MM.1S (cell line): ENCODE measurements around the gene FBXO22.
"Not testable (repeated sequence)": the region's sequence is repeated elsewhere in the genome, so short reads cannot be mapped to it uniquely, and the experiment has no call there.

Experiments used
- DNase-seq: peaks from one replicate; pipeline ENCODE4 v3.0.0-alpha.2; 2015
- H2AFZ ChIP-seq: fragments of 300-600 bp; sonication (generic); 2 replicates; pipeline ENCODE4 v1.6.0; 2016; ENCODE audit warnings: antibody characterized with exemption, low read length
- H3F3A ChIP-seq: fragments of 300-600 bp; sonication (generic); 2 replicates; pipeline ENCODE4 v1.6.1; 2016; ENCODE audit warnings: mild to moderate bottlenecking, antibody characterized with exemption, low read length, moderate library complexity, mixed read lengths; ENCODE audit not compliant: insufficient read depth
- H3K27ac ChIP-seq: fragments of 300-600 bp; sonication (generic); 2 replicates; pipeline ENCODE4 v1.5.1; 2016; ENCODE audit warnings: mild to moderate bottlenecking, low read length
- H3K27me3 ChIP-seq: fragments of 300-600 bp; sonication (generic); replicated peaks from 2 replicates; pipeline ENCODE4 v1.6.0; 2016; ENCODE audit warnings: low read length; ENCODE audit not compliant: insufficient read depth
- H3K36me3 ChIP-seq: fragments of 300-600 bp; sonication (generic); replicated peaks from 2 replicates; pipeline ENCODE4 v1.6.1; 2016; ENCODE audit warnings: mild to moderate bottlenecking, low read length, mixed read lengths; ENCODE audit not compliant: insufficient read depth
- H3K4me1 ChIP-seq: fragments of 300-600 bp; sonication (generic); 2 replicates; pipeline ENCODE4 v1.6.1; 2016; ENCODE audit warnings: low read length, mixed read lengths
- H3K4me2 ChIP-seq: fragments of 300-600 bp; sonication (generic); 2 replicates; pipeline ENCODE4 v1.6.0; 2016; ENCODE audit warnings: low read depth, low read length
- H3K4me3 ChIP-seq: fragments of 300-600 bp; sonication (generic); 2 replicates; pipeline ENCODE4 v1.5.1; 2016; ENCODE audit warnings: low read length, mixed read lengths
- H3K79me2 ChIP-seq: fragments of 300-600 bp; sonication (generic); 2 replicates; pipeline ENCODE4 v1.6.1; 2016; ENCODE audit warnings: mixed run types, low read length, mixed read lengths
- H3K9ac ChIP-seq: fragments of 300-600 bp; sonication (generic); 2 replicates; pipeline ENCODE4 v1.6.1; 2016; ENCODE audit warnings: low read length, mixed read lengths
- H3K9me2 ChIP-seq: fragments of 300-600 bp; sonication (generic); replicated peaks from 2 replicates; pipeline ENCODE4 v1.6.1; 2016; ENCODE audit warnings: mild to moderate bottlenecking, low read length, mixed read lengths; ENCODE audit not compliant: insufficient read depth
- H3K9me3 ChIP-seq: fragments of 300-600 bp; sonication (generic); replicated peaks from 2 replicates; pipeline ENCODE4 v1.6.1; 2016; ENCODE audit warnings: mild to moderate bottlenecking, low read length, mixed read lengths; ENCODE audit not compliant: insufficient read depth
- H4K20me1 ChIP-seq: fragments of 300-600 bp; sonication (generic); 2 replicates; pipeline ENCODE4 v1.6.1; 2016; ENCODE audit warnings: mild to moderate bottlenecking, low read length, moderate library complexity, mixed read lengths; ENCODE audit not compliant: insufficient read depth
- CTCF ChIP-seq: fragments of 300-600 bp; sonication (generic); IDR thresholded peaks from 2 replicates; pipeline ENCODE4 v1.5.1; 2016; ENCODE audit warnings: antibody characterized with exemption, low read length, mixed read lengths
- EZH2 ChIP-seq: fragments of 300-600 bp; sonication (generic); optimal IDR thresholded peaks from 2 replicates; pipeline ENCODE3; 2017; ENCODE audit warnings: low read depth, mild to moderate bottlenecking, antibody characterized with exemption, low read length, mixed read lengths
- EZH2phosphoT487 ChIP-seq: fragments of 300-600 bp; sonication (generic); IDR thresholded peaks from 2 replicates; pipeline ENCODE4 v1.6.1; 2018; ENCODE audit warnings: antibody characterized with exemption, low read length

FBXO22 gene

DNA sequence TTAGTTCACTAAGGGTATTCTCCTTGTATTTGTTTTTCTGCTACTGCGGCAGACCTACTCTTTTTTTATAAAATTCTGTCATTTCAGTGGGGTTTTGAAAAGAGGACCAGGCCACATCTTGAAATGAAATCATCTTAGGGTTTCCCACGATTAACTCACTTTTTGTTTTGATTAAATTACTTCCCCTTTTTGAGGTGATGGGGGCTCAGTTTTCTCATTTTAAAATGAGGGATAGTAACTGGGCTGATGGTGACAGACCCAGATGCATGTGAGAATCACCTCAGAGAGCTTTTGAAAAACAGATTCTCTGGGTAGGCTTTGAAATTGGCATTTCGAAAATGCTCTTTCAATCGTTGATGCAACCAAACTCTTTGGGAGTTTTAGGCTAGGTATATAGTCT is 36.2 kb upstream of the FBXO22 start:
- H3K4me3 ChIP-seq, result no peak overlapping the region
- no peak overlapping the region for H3K9ac ChIP-seq

GRCh38 chr15:75868019-75868418 is 35.7 kb upstream of the FBXO22 start:
- TF ChIP-seq EZH2 (no peak), CTCF (no peak), EZH2phosphoT487 (no peak)
- no peak overlapping the region for H3K9ac ChIP-seq
- H3K36me3 ChIP-seq, result no peaks in the 10 kb centered on the region

More for the DNA sequence above, 36.2 kb upstream of the FBXO22 start:
- DNase-seq, result no peak
- no peaks in the 10 kb centered on the region for H3K9me2 ChIP-seq
- no peaks in the 10 kb centered on the region for H3K36me3 ChIP-seq
- H3K4me2 ChIP-seq, result no peak overlapping the region
- no peaks in the 10 kb centered on the region for H3K9me3 ChIP-seq
- no peaks in the 10 kb centered on the region for H3K4me1 ChIP-seq
- TF ChIP-seq EZH2phosphoT487 (no peak), EZH2 (no peak), CTCF (no peak)
- H2AFZ ChIP-seq, result no peak overlapping the region
- H3F3A ChIP-seq, result no peaks in the 10 kb centered on the region
- no peaks in the 10 kb centered on the region for H4K20me1 ChIP-seq
- H3K79me2 ChIP-seq, result no peaks in the 10 kb centered on the region
- H3K27me3 ChIP-seq, result no peaks in the 10 kb centered on the region
- H3K27ac ChIP-seq, result no peak overlapping the region

GRCh38 chr15:75869446-75869845 is 34.2 kb upstream of the FBXO22 start:
- Histone ChIP-seq H3K79me2 (no peaks in the 10 kb centered on the region), H3K27me3 (no peaks in the 10 kb centered on the region), H3F3A (peaks cover 5% of the 10 kb centered on the region; the same call in 1 of the 2 replicates), H3K9me3 (no peaks in the 10 kb centered on the region), H3K36me3 (no peaks in the 10 kb centered on the region), H4K20me1 (no peaks in the 10 kb centered on the region), H3K4me1 (peaks cover 4% of the 10 kb centered on the region; the same call in 1 of the 2 replicates), H3K4me2 (no peak overlapping the region), H3K9ac (no peak overlapping the region), H3K9me2 (no peaks in the 10 kb centered on the region), H3K4me3 (no peak overlapping the region), H3K27ac (no peak overlapping the region), H2AFZ (no peak overlapping the region)
- no peak for DNase-seq
- no peak for TF ChIP-seq EZH2phosphoT487
- no peak for TF ChIP-seq CTCF
- TF ChIP-seq EZH2, result no peak

More at GRCh38 chr15:75868019-75868418, 35.7 kb upstream of the FBXO22 start:
- no peaks in the 10 kb centered on the region for H3F3A ChIP-seq
- no peaks in the 10 kb centered on the region for H3K79me2 ChIP-seq
- no peak overlapping the region for H3K27ac ChIP-seq
- no peaks in the 10 kb centered on the region for H3K27me3 ChIP-seq
- no peaks in the 10 kb centered on the region for H3K9me3 ChIP-seq
- no peak overlapping the region for H3K4me2 ChIP-seq
- no peak overlapping the region for H2AFZ ChIP-seq
- no peaks in the 10 kb centered on the region for H3K9me2 ChIP-seq
- H3K4me3 ChIP-seq, result no peak overlapping the region
- H4K20me1 ChIP-seq, result no peaks in the 10 kb centered on the region
- no peak for DNase-seq
- no peaks in the 10 kb centered on the region for H3K4me1 ChIP-seq

- H2AFZ ChIP-seq, H3K36me3 ChIP-seq, H3K9ac ChIP-seq, H3K9me3 ChIP-seq, H3K9me2 ChIP-seq, H3K4me1 ChIP-seq, H3K79me2 ChIP-seq, H3K4me3 ChIP-seq, H3K27me3 ChIP-seq, H4K20me1 ChIP-seq, H3F3A ChIP-seq, DNase-seq, H3K4me2 ChIP-seq, H3K27ac ChIP-seq: not testable (repeated sequence)
Measured at GRCh38 chr15:75871589-75871988, 32.1 kb upstream of the FBXO22 start.
